GM12801 (cell line): ENCODE data around the gene PIK3CB.

ENCODE experiments used
- TF ChIP-seq, protein P1 (sequence below): IDR thresholded peaks from one replicate; pipeline ENCODE4 v1.5.1; 2011; ENCODE audit warnings: control low read depth; ENCODE audit not compliant: insufficient read length; ENCODE audit errors: extremely low read depth

Gene PIK3CB

DNA sequence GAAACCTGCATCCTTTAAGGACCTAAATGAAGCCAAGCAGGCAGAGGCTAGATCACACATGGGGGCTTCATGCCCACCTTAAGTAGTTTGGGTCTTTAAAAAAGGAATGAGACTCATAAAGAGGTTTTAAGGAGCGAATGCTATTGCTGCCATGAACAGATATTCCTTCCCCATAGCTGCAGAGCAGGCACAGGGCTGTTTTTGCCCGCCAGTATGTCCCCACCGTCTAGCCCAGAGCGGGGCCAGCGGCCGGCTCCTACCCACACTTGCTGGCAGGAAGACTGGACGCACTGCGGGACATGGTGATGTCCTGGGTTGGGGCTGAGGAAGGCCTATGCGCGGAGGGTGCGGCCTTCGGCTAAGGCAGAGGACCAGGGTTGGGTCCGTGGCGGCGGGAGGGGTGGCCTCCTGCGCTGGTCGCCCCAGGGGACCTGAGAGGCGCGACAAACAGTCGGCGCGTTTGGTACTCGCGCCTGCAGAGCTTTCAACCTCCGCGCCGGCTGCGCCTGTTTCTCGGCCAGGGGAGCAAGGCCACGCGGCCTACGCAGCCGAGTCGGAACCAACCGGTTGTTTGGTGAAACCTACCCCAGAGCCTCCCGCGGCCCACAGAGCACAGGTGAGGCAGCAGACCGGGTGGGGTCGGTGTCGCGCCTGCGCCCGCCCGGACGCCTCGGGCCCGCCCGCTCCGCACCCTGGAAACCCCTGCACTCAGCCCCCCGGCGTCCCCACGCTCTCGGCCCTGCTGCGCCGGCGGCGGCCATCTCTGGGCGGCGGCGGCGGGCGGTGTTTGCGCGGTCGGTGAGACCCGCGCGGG is 226.2 kb downstream of the PIK3CB start, which contains the start of gene FAIM:
FAIM (plus strand) TSS at position 450 of the 814 bp plus-strand sequence. CDS start 10,956 bp downstream, outside the sequence.
- TF ChIP-seq, protein P1, sequence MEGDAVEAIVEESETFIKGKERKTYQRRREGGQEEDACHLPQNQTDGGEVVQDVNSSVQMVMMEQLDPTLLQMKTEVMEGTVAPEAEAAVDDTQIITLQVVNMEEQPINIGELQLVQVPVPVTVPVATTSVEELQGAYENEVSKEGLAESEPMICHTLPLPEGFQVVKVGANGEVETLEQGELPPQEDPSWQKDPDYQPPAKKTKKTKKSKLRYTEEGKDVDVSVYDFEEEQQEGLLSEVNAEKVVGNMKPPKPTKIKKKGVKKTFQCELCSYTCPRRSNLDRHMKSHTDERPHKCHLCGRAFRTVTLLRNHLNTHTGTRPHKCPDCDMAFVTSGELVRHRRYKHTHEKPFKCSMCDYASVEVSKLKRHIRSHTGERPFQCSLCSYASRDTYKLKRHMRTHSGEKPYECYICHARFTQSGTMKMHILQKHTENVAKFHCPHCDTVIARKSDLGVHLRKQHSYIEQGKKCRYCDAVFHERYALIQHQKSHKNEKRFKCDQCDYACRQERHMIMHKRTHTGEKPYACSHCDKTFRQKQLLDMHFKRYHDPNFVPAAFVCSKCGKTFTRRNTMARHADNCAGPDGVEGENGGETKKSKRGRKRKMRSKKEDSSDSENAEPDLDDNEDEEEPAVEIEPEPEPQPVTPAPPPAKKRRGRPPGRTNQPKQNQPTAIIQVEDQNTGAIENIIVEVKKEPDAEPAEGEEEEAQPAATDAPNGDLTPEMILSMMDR: no peak
